HEK293 (cell line): ENCODE measurements around the gene C19orf12.
A peak's percentile ranks its signal among the peaks of the same experiment; 100 is the strongest.

Source experiments
- BCL11A ChIP-seq: fragments of 450-650 bp; formaldehyde crosslinking; IDR thresholded peaks from 2 replicates; pipeline ENCODE4 v1.5.1; 2016; ENCODE audit warnings: low read depth, missing biosample characterization, missing genetic modification characterization
- GLIS2 ChIP-seq: fragments of 450-650 bp; formaldehyde crosslinking; IDR thresholded peaks from 2 replicates; pipeline ENCODE4 v1.5.1; 2016; ENCODE audit warnings: missing biosample characterization, missing genetic modification characterization
- HOXA7 ChIP-seq: sonication (generic); formaldehyde crosslinking; IDR thresholded peaks from 2 replicates; pipeline ENCODE4 v1.8.1; 2022; ENCODE audit warnings: missing genetic modification reagents, borderline replicate concordance
- MYNN ChIP-seq: fragments of 450-650 bp; formaldehyde crosslinking; IDR thresholded peaks from 2 replicates; pipeline ENCODE4 v1.5.1; 2016; ENCODE audit warnings: missing biosample characterization, missing genetic modification characterization, borderline replicate concordance
- ZBTB20 ChIP-seq: fragments of 450-650 bp; formaldehyde crosslinking; IDR thresholded peaks from 2 replicates; pipeline ENCODE4 v1.5.1; 2016; ENCODE audit warnings: missing biosample characterization, missing genetic modification characterization
- ZNF214 ChIP-seq: fragments of 450-650 bp; formaldehyde crosslinking; IDR thresholded peaks from 2 replicates; pipeline ENCODE4 v1.5.1; 2017; ENCODE audit warnings: missing biosample characterization, mild to moderate bottlenecking, missing genetic modification characterization, borderline replicate concordance
- ZNF239 ChIP-seq: fragments of 450-650 bp; formaldehyde crosslinking; IDR thresholded peaks from 2 replicates; pipeline ENCODE4 v1.5.1; 2016; ENCODE audit warnings: missing biosample characterization, missing genetic modification characterization
- ZNF266 ChIP-seq: fragments of 450-650 bp; formaldehyde crosslinking; IDR thresholded peaks from 2 replicates; pipeline ENCODE4 v1.5.1; 2016; ENCODE audit warnings: missing biosample characterization, missing genetic modification characterization, low read depth
- ZNF48 ChIP-seq: fragments of 450-650 bp; formaldehyde crosslinking; IDR thresholded peaks from 2 replicates; pipeline ENCODE4 v1.5.1; 2016; ENCODE audit warnings: missing biosample characterization, missing genetic modification characterization
- ZNF529 ChIP-seq: fragments of 450-650 bp; formaldehyde crosslinking; IDR thresholded peaks from 2 replicates; pipeline ENCODE4 v1.5.1; 2017; ENCODE audit warnings: missing genetic modification characterization, missing biosample characterization; ENCODE audit not compliant: insufficient replicate concordance
- ZNF626 ChIP-seq: fragments of 450-650 bp; sonication (Bioruptor Pico); formaldehyde crosslinking; IDR thresholded peaks from 2 replicates; pipeline ENCODE4 v1.5.1; 2018; ENCODE audit warnings: missing biosample characterization, missing genetic modification characterization, inconsistent platforms
- ZNF677 ChIP-seq: fragments of 450-650 bp; IDR thresholded peaks from 2 replicates; pipeline ENCODE4 v1.5.0; 2018; ENCODE audit warnings: missing biosample characterization, mild to moderate bottlenecking, missing genetic modification characterization, moderate library complexity
- ZNF701 ChIP-seq: fragments of 450-650 bp; formaldehyde crosslinking; IDR thresholded peaks from 2 replicates; pipeline ENCODE4 v1.5.1; 2016; ENCODE audit warnings: missing biosample characterization, missing genetic modification characterization
- ZNF76 ChIP-seq: fragments of 450-650 bp; formaldehyde crosslinking; IDR thresholded peaks from 2 replicates; pipeline ENCODE4; 2016; ENCODE audit warnings: low read depth, missing biosample characterization, missing genetic modification characterization, borderline replicate concordance
- ZNF791 ChIP-seq: fragments of 450-650 bp; formaldehyde crosslinking; IDR thresholded peaks from 2 replicates; pipeline ENCODE4 v1.5.1; 2016; ENCODE audit warnings: missing biosample characterization, missing genetic modification characterization
- ZNF837 ChIP-seq: fragments of 450-650 bp; formaldehyde crosslinking; IDR thresholded peaks from 2 replicates; pipeline ENCODE4 v1.5.1; 2016; ENCODE audit warnings: missing biosample characterization, missing genetic modification characterization
- ZSCAN16 ChIP-seq: fragments of 450-650 bp; formaldehyde crosslinking; IDR thresholded peaks from 2 replicates; pipeline ENCODE4 v1.5.1; 2016; ENCODE audit warnings: missing biosample characterization, missing genetic modification characterization
- TF ChIP-seq, protein P1 (sequence below): fragments of 450-650 bp; formaldehyde crosslinking; IDR thresholded peaks from 2 replicates; pipeline ENCODE4 v1.5.1; 2016; ENCODE audit warnings: missing biosample characterization, missing genetic modification characterization
- TF ChIP-seq, protein P2 (sequence below): fragments of 450-650 bp; formaldehyde crosslinking; IDR thresholded peaks from 2 replicates; pipeline ENCODE4 v1.5.1; 2017; ENCODE audit warnings: missing biosample characterization, missing genetic modification characterization
- TF ChIP-seq, protein P3 (sequence below): fragments of 450-650 bp; formaldehyde crosslinking; IDR thresholded peaks from 2 replicates; pipeline ENCODE4 v1.5.1; 2017; ENCODE audit warnings: missing biosample characterization, mild to moderate bottlenecking, missing genetic modification characterization, moderate library complexity
- TF ChIP-seq, protein P4 (sequence below): fragments of 450-650 bp; formaldehyde crosslinking; IDR thresholded peaks from 2 replicates; pipeline ENCODE4 v1.5.1; 2016; ENCODE audit warnings: missing biosample characterization, missing genetic modification characterization
- TF ChIP-seq, protein P5 (sequence below): fragments of 450-650 bp; formaldehyde crosslinking; IDR thresholded peaks from 2 replicates; pipeline ENCODE4 v1.5.1; 2016; ENCODE audit warnings: missing biosample characterization, missing genetic modification characterization
- TF ChIP-seq, protein P6 (sequence below): fragments of 450-650 bp; formaldehyde crosslinking; optimal IDR thresholded peaks from 2 replicates; pipeline ENCODE3; 2016; ENCODE audit warnings: missing biosample characterization, mild to moderate bottlenecking, missing genetic modification characterization
- TF ChIP-seq, protein P7 (sequence below): fragments of 450-650 bp; formaldehyde crosslinking; IDR thresholded peaks from 2 replicates; pipeline ENCODE4 v1.5.1; 2017; ENCODE audit warnings: missing biosample characterization, missing genetic modification characterization

C19orf12 gene

DNA sequence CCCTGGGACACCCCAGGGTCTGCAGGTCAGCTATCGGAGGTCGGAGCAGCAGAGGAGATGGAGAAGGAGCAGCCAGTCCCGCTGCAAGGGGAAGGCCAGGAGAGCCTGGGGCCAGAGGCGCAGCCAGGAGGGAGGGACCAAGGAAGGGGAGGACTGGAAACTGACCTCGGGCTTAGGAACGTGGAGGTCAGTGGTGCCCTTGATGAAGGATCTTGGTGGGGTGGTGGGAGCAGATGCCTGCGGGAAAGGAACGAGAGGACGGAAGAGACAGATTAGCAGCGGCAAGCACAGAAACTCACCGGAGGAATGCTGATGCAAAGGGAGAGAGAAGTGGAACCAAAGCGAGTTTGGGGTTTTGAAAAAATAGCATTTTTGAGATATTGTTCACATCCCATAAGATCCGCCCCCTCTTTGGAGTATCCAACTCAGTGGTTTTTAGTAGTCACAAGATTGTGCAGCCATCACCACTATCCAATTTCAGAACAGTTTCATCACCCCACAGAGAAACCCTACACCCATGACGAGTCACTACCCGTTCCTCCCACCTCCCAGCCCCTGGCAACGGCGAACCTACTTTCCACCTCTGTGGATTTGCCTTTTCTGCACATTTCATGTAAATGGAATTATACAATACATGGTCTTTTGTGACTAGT lies 27.7 kb downstream of the C19orf12 start (continued):
- TF ChIP-seq, protein P1, sequence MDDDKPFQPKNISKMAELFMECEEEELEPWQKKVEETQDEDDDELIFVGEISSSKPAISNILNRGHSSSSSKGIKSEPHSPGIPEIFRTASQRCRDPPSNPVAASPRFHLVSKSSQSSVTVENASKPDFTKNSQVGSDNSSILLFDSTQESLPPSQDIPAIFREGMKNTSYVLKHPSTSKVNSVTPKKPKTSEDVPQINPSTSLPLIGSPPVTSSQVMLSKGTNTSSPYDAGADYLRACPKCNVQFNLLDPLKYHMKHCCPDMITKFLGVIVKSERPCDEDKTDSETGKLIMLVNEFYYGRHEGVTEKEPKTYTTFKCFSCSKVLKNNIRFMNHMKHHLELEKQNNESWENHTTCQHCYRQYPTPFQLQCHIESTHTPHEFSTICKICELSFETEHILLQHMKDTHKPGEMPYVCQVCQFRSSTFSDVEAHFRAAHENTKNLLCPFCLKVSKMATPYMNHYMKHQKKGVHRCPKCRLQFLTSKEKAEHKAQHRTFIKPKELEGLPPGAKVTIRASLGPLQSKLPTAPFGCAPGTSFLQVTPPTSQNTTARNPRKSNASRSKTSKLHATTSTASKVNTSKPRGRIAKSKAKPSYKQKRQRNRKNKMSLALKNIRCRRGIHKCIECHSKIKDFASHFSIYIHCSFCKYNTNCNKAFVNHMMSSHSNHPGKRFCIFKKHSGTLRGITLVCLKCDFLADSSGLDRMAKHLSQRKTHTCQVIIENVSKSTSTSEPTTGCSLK: 0 out of 2 replicates have a peak, but pooled peaks have one; percentile 80
- TF ChIP-seq, protein P2, sequence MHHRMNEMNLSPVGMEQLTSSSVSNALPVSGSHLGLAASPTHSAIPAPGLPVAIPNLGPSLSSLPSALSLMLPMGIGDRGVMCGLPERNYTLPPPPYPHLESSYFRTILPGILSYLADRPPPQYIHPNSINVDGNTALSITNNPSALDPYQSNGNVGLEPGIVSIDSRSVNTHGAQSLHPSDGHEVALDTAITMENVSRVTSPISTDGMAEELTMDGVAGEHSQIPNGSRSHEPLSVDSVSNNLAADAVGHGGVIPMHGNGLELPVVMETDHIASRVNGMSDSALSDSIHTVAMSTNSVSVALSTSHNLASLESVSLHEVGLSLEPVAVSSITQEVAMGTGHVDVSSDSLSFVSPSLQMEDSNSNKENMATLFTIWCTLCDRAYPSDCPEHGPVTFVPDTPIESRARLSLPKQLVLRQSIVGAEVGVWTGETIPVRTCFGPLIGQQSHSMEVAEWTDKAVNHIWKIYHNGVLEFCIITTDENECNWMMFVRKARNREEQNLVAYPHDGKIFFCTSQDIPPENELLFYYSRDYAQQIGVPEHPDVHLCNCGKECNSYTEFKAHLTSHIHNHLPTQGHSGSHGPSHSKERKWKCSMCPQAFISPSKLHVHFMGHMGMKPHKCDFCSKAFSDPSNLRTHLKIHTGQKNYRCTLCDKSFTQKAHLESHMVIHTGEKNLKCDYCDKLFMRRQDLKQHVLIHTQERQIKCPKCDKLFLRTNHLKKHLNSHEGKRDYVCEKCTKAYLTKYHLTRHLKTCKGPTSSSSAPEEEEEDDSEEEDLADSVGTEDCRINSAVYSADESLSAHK (tag by site-specific recombination): peak; percentile 96
- TF ChIP-seq, protein P3, sequence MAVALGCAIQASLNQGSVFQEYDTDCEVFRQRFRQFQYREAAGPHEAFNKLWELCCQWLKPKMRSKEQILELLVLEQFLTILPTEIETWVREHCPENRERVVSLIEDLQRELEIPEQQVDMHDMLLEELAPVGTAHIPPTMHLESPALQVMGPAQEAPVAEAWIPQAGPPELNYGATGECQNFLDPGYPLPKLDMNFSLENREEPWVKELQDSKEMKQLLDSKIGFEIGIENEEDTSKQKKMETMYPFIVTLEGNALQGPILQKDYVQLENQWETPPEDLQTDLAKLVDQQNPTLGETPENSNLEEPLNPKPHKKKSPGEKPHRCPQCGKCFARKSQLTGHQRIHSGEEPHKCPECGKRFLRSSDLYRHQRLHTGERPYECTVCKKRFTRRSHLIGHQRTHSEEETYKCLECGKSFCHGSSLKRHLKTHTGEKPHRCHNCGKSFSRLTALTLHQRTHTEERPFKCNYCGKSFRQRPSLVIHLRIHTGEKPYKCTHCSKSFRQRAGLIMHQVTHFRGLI: no peak
- TF ChIP-seq BCL11A (tag by site-specific recombination): no peak
- TF ChIP-seq, protein P4, sequence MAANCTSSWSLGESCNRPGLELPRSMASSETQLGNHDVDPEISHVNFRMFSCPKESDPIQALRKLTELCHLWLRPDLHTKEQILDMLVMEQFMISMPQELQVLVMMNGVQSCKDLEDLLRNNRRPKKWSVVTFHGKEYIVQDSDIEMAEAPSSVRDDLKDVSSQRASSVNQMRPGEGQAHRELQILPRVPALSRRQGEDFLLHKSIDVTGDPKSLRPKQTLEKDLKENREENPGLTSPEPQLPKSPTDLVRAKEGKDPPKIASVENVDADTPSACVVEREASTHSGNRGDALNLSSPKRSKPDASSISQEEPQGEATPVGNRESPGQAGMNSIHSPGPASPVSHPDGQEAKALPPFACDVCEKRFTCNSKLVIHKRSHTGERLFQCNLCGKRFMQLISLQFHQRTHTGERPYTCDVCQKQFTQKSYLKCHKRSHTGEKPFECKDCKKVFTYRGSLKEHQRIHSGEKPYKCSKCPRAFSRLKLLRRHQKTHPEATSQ (tag by site-specific recombination): no peak
- no peak for TF ChIP-seq ZNF76 (tag by site-specific recombination)
- no peak for TF ChIP-seq MYNN (tag by site-specific recombination)
- TF ChIP-seq ZNF529 (tag by site-specific recombination): no peak
- TF ChIP-seq, protein P5, sequence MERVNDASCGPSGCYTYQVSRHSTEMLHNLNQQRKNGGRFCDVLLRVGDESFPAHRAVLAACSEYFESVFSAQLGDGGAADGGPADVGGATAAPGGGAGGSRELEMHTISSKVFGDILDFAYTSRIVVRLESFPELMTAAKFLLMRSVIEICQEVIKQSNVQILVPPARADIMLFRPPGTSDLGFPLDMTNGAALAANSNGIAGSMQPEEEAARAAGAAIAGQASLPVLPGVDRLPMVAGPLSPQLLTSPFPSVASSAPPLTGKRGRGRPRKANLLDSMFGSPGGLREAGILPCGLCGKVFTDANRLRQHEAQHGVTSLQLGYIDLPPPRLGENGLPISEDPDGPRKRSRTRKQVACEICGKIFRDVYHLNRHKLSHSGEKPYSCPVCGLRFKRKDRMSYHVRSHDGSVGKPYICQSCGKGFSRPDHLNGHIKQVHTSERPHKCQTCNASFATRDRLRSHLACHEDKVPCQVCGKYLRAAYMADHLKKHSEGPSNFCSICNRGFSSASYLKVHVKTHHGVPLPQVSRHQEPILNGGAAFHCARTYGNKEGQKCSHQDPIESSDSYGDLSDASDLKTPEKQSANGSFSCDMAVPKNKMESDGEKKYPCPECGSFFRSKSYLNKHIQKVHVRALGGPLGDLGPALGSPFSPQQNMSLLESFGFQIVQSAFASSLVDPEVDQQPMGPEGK: peak; percentile 84
- no peak for TF ChIP-seq ZNF214 (tag by site-specific recombination)
- TF ChIP-seq ZNF626 (tag by site-specific recombination): no peak
- no peak for TF ChIP-seq ZNF239 (tag by site-specific recombination)
- TF ChIP-seq, protein P6, sequence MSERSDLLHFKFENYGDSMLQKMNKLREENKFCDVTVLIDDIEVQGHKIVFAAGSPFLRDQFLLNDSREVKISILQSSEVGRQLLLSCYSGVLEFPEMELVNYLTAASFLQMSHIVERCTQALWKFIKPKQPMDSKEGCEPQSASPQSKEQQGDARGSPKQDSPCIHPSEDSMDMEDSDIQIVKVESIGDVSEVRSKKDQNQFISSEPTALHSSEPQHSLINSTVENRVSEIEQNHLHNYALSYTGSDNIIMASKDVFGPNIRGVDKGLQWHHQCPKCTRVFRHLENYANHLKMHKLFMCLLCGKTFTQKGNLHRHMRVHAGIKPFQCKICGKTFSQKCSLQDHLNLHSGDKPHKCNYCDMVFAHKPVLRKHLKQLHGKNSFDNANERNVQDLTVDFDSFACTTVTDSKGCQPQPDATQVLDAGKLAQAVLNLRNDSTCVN (tag by site-specific recombination): no peak
- no peak for TF ChIP-seq HOXA7 (CRISPR knock-in tag)
- no peak for TF ChIP-seq ZNF266 (tag by site-specific recombination)
- TF ChIP-seq ZNF48 (tag by site-specific recombination): no peak
- TF ChIP-seq GLIS2 (tag by site-specific recombination): no peak
- TF ChIP-seq ZNF677 (tag by site-specific recombination): no peak
- TF ChIP-seq, protein P7, sequence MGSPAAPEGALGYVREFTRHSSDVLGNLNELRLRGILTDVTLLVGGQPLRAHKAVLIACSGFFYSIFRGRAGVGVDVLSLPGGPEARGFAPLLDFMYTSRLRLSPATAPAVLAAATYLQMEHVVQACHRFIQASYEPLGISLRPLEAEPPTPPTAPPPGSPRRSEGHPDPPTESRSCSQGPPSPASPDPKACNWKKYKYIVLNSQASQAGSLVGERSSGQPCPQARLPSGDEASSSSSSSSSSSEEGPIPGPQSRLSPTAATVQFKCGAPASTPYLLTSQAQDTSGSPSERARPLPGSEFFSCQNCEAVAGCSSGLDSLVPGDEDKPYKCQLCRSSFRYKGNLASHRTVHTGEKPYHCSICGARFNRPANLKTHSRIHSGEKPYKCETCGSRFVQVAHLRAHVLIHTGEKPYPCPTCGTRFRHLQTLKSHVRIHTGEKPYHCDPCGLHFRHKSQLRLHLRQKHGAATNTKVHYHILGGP (tag by site-specific recombination): no peak
- TF ChIP-seq ZBTB20: peak; percentile 13; the same call in 1 of the 2 replicates
- peak; percentile 52; the same call in 1 of the 2 replicates for TF ChIP-seq ZNF701 (tag by site-specific recombination)
- TF ChIP-seq ZNF837 (tag by site-specific recombination): no peak; the same call in 1 of the 2 replicates
- no peak for TF ChIP-seq ZSCAN16 (tag by site-specific recombination)
- TF ChIP-seq ZNF791 (tag by site-specific recombination): no peak
